OCI-LY7 (cell line): Measurements from ENCODE around the gene KSR1. TPM values are rescaled to one million over a fixed set of nuclear protein-coding genes. Genes with fewer than 3 reads are reported as not detected.

ENCODE experiments used
- BruUV-seq: library from RNA; stranded (reverse); fragments of 400-500 nt; replicated peaks from 2 replicates; lab custom pipeline; 2021; lab: Mats Ljungman, UMichigan
- CTCF ChIA-PET: fragments of 300-600 bp; sonication (Branson Sonifier 250); formaldehyde crosslinking; loops from one replicate; lab custom pipeline; 2022; ENCODE audit warnings: antibody characterized with exemption; ENCODE audit not compliant: unreplicated experiment; lab: Charles Lee
- POLR2A ChIA-PET: fragments of 300-600 bp; sonication (Branson Sonifier 250); formaldehyde crosslinking; loops from one replicate; lab custom pipeline; 2022; ENCODE audit warnings: antibody characterized with exemption; lab: Charles Lee
- DNase-seq: peaks from one replicate; pipeline ENCODE4 v3.0.0-alpha.2; 2015; ENCODE audit warnings: low spot score
- H2AFZ ChIP-seq: fragments of 200-600 bp; sonication (generic), shearing (Covaris generic); 2 replicates; pipeline ENCODE4 v1.6.1; 2014; ENCODE audit warnings: mild to moderate bottlenecking, antibody characterized with exemption, low read length, moderate library complexity
- H3K27ac ChIP-seq: fragments of 200-600 bp; sonication (generic); 2 replicates; pipeline ENCODE4 v1.5.1; 2014; ENCODE audit warnings: mixed run types, low read depth, mild to moderate bottlenecking, moderate library complexity, low read length, inconsistent platforms; ENCODE audit not compliant: poor library complexity, severe bottlenecking
- H3K36me3 ChIP-seq: fragments of 200-600 bp; sonication (generic); 2 replicates; pipeline ENCODE4 v1.6.1; 2014; ENCODE audit warnings: mild to moderate bottlenecking, antibody characterized with exemption, low read length, moderate library complexity, mixed read lengths; ENCODE audit not compliant: insufficient read depth
- H3K4me1 ChIP-seq: fragments of 200-600 bp; sonication (generic); 2 replicates; pipeline ENCODE4 v1.5.1; 2014; ENCODE audit warnings: mild to moderate bottlenecking, low read length; ENCODE audit not compliant: insufficient read depth, poor library complexity, severe bottlenecking
- H3K4me2 ChIP-seq: fragments of 200-600 bp; sonication (generic); 2 replicates; pipeline ENCODE4 v1.6.1; 2014; ENCODE audit warnings: mild to moderate bottlenecking, low read length
- H3K4me3 ChIP-seq: fragments of 200-600 bp; sonication (generic); 2 replicates; pipeline ENCODE4 v1.5.1; 2014; ENCODE audit warnings: mild to moderate bottlenecking, low read depth, low read length; ENCODE audit not compliant: poor library complexity, severe bottlenecking
- H3K79me2 ChIP-seq: fragments of 200-600 bp; sonication (generic); 2 replicates; pipeline ENCODE4 v1.6.1; 2016; ENCODE audit warnings: low read depth, mild to moderate bottlenecking, low read length, moderate library complexity, mixed read lengths; ENCODE audit not compliant: insufficient read depth
- H3K9me2 ChIP-seq: fragments of 200-600 bp; sonication (generic); 2 replicates; pipeline ENCODE4 v1.6.1; 2016; ENCODE audit warnings: mild to moderate bottlenecking, low read length, mixed read lengths; ENCODE audit not compliant: insufficient read depth
- H3K9me3 ChIP-seq: fragments of 200-600 bp; sonication (generic); 2 replicates; pipeline ENCODE4 v1.6.1; 2014; ENCODE audit warnings: mild to moderate bottlenecking, mixed run types, low read length, mixed read lengths
- H4K20me1 ChIP-seq: fragments of 200-600 bp; sonication (generic); 2 replicates; pipeline ENCODE4 v1.6.1; 2014; ENCODE audit warnings: mild to moderate bottlenecking, antibody characterized with exemption, low read length, moderate library complexity, mixed read lengths; ENCODE audit not compliant: insufficient read depth
- CTCF ChIP-seq: fragments of 200-600 bp; sonication (generic); conservative IDR thresholded peaks from 2 replicates; pipeline ENCODE4 v1.5.1; 2014; ENCODE audit warnings: mild to moderate bottlenecking, antibody characterized with exemption, low read length, moderate library complexity, mixed read lengths
- EZH2phosphoT487 ChIP-seq: fragments of 200-600 bp; sonication (generic); IDR thresholded peaks from 2 replicates; pipeline ENCODE4 v1.6.1; 2018; ENCODE audit warnings: low read depth, borderline replicate concordance, mild to moderate bottlenecking, mixed run types, antibody characterized with exemption, low read length, moderate library complexity, mixed read lengths
- intact Hi-C: fragments of 100-400 bp; cut with micrococcal nuclease; formaldehyde crosslinking; loops from one replicate; pipeline ENCODE4 v1.10.0; 2022; ENCODE audit not compliant: unreplicated experiment
- total RNA-seq, 2 experiments: library from RNA; depleted of rRNA in 1 of 2; stranded (reverse); fragments of >200 nt in 1 of 2; shearing (Covaris generic) in 1 of 2; gene quantifications; 2 replicates each; pipeline ENCODE4 v1.2.3, GENCODE V29; 2014 to 2022

KSR1 gene
- total RNA-seq, 2 experiments from 2014 or later = 2.2 to 4.1 TPM

GRCh38 chr17:27413792-27414191 is 42.5 kb upstream of the KSR1 start:
- Histone ChIP-seq H3K9me3 (no peaks in the 10 kb centered on the region), H4K20me1 (no peaks in the 10 kb centered on the region), H3K79me2 (no peaks in the 10 kb centered on the region), H3K27ac (no peak overlapping the region), H3K4me1 (peaks cover 5% of the 10 kb centered on the region), H3K36me3 (no peaks in the 10 kb centered on the region), H3K9me2 (no peaks in the 10 kb centered on the region), H3K4me3 (no peak overlapping the region), H3K4me2 (no peak overlapping the region), H2AFZ (no peak overlapping the region)
- intact Hi-C loops = no loop called here
- ChIA-PET POLR2A (interaction anchor here (0.7 kb wide), 1 partner anchor 1400 kb away, joined by 3 read pairs; no protein-coding TSS in a partner anchor), CTCF (no interaction called here)
- no TSS peak for BruUV-seq
- no peak for TF ChIP-seq CTCF
- TF ChIP-seq EZH2phosphoT487 = no peak
- DNase-seq = peak; percentile 3

GRCh38 chr17:27414271-27414670 is 42.0 kb upstream of the KSR1 start:
- POLR2A ChIA-PET = interaction anchor here (0.6 kb wide), 1 partner anchor 56 kb away, joined by 5 read pairs; no protein-coding TSS in a partner anchor
- Histone ChIP-seq H3K9me3 (no peaks in the 10 kb centered on the region), H3K4me3 (no peak overlapping the region), H3K36me3 (no peaks in the 10 kb centered on the region), H3K79me2 (no peaks in the 10 kb centered on the region), H3K4me1 (peaks cover 5% of the 10 kb centered on the region), H3K27ac (no peak overlapping the region), H3K4me2 (no peak overlapping the region), H3K9me2 (no peaks in the 10 kb centered on the region), H2AFZ (no peak overlapping the region), H4K20me1 (no peaks in the 10 kb centered on the region)
- BruUV-seq = no TSS peak
- intact Hi-C loops = no loop called here
- DNase-seq = no peak
- CTCF ChIA-PET = no interaction called here
- TF ChIP-seq CTCF (no peak), EZH2phosphoT487 (no peak)

GRCh38 chr17:27414694-27415093 is 41.6 kb upstream of the KSR1 start:
- POLR2A ChIA-PET = interaction anchor here (0.6 kb wide), 1 partner anchor 55 kb away, joined by 5 read pairs; no protein-coding TSS in a partner anchor
- Histone ChIP-seq H3K4me1 (peaks cover 5% of the 10 kb centered on the region), H3K4me2 (no peak overlapping the region), H3K36me3 (no peaks in the 10 kb centered on the region), H3K9me3 (no peaks in the 10 kb centered on the region), H3K4me3 (no peak overlapping the region), H2AFZ (no peak overlapping the region), H3K9me2 (no peaks in the 10 kb centered on the region), H4K20me1 (no peaks in the 10 kb centered on the region), H3K27ac (no peak overlapping the region), H3K79me2 (no peaks in the 10 kb centered on the region)
- CTCF ChIA-PET = no interaction called here
- no TSS peak for BruUV-seq
- intact Hi-C loops = no loop called here
- DNase-seq = no peak
- no peak for TF ChIP-seq EZH2phosphoT487
- no peak for TF ChIP-seq CTCF
